B cell (primary cell): ENCODE measurements around the gene TK2. TPM values are rescaled to one million over a fixed set of nuclear protein-coding genes. Genes with fewer than 3 reads are reported as not detected.

Source experiments
- ATAC-seq: fragments of 200-7000 bp; cut with Tn5 transposase; one replicate; pipeline ENCODE4 v1.10.0; 2021; ENCODE audit warnings: low read depth, mild to moderate bottlenecking, moderate number of reproducible peaks, moderate library complexity
- CTCF ChIA-PET: fragments of 350-600 bp; sonication (Branson Sonifier 250); formaldehyde crosslinking; loops from one replicate; lab custom pipeline; 2021; ENCODE audit warnings: antibody characterized with exemption, inconsistent platforms; lab: Charles Lee
- POLR2A ChIA-PET: fragments of 350-600 bp; sonication (Branson Sonifier 250); formaldehyde crosslinking; loops from one replicate; lab custom pipeline; 2021; ENCODE audit warnings: antibody characterized with exemption; lab: Charles Lee
- DNase-seq: peaks from one replicate; pipeline ENCODE4 v3.0.0; 2013
- H2AFZ ChIP-seq: 2 replicates; pipeline ENCODE4 v1.6.1; 2012; ENCODE audit warnings: mild to moderate bottlenecking, low read depth, low read length; ENCODE audit not compliant: insufficient read depth, poor library complexity, severe bottlenecking
- H3K27ac ChIP-seq, 2 donors: 1 replicate in 1 of 2; 2 replicates in 1 of 2; pipeline ENCODE4 v1.5.1; 2012 to 2013; ENCODE audit warnings: low read length in 2 of 2, mild to moderate bottlenecking in 2 of 2, moderate library complexity in 1 of 2
- H3K27me3 ChIP-seq, 4 experiments: fragments of 200-600 bp in 1 of 4; sonication (generic) in 1 of 4; replicated peaks in 1 of 4; 1 replicate in 2 of 4; 2 replicates in 2 of 4; pipeline versions ENCODE4 v1.6.1 to v1.7.0; 2013 to 2016; ENCODE audit warnings: low read length in 3 of 4, mild to moderate bottlenecking in 2 of 4, mixed read lengths in 1 of 4, moderate library complexity in 1 of 4; ENCODE audit not compliant: insufficient read depth in 4 of 4, control insufficient read depth in 3 of 4; ENCODE audit errors: control extremely low read depth in 1 of 4
- H3K36me3 ChIP-seq, 2 experiments: replicated peaks in 1 of 2; 1 replicate in 1 of 2; 2 replicates in 1 of 2; pipeline versions ENCODE4 v1.6.1 to v1.7.1; 2013; ENCODE audit warnings: low read length in 1 of 2; ENCODE audit not compliant: insufficient read depth in 2 of 2, control insufficient read depth in 1 of 2; ENCODE audit errors: control extremely low read depth in 1 of 2, extremely low read depth in 1 of 2
- H3K4me1 ChIP-seq, 2 donors: fragments of 200-600 bp in 1 of 2; sonication (generic) in 1 of 2; 1 replicate in 1 of 2; 2 replicates in 1 of 2; pipeline versions ENCODE4 v1.5.1 to v1.6.1; 2013 to 2017; ENCODE audit warnings: low read length in 2 of 2; ENCODE audit not compliant: control insufficient read depth in 2 of 2, insufficient read depth in 2 of 2
- H3K4me2 ChIP-seq: replicated peaks from 2 replicates; pipeline ENCODE3; 2012; ENCODE audit warnings: mild to moderate bottlenecking, low read depth, low read length; ENCODE audit not compliant: poor library complexity, severe bottlenecking
- H3K4me3 ChIP-seq, 5 experiments: fragments of 200-600 bp in 1 of 5; sonication (generic) in 1 of 5; 1 replicate in 3 of 5; 2 replicates in 2 of 5; pipeline versions ENCODE4 v1.5.1 to v1.7.0; 2011 to 2016; ENCODE audit warnings: low read length in 4 of 5, mild to moderate bottlenecking in 4 of 5, low read depth in 2 of 5, control low read depth in 1 of 5, moderate library complexity in 1 of 5; ENCODE audit not compliant: insufficient read depth in 1 of 5; ENCODE audit errors: control extremely low read depth in 1 of 5, extremely low read depth in 1 of 5
- H3K79me2 ChIP-seq: fragments of 200-600 bp; sonication (generic); one replicate; pipeline ENCODE4 v1.6.0; 2016; ENCODE audit warnings: low read length; ENCODE audit not compliant: control insufficient read depth, insufficient read depth
- H3K9ac ChIP-seq: fragments of 200-600 bp; sonication (generic); 2 replicates; pipeline ENCODE4 v1.6.1; 2017; ENCODE audit warnings: mild to moderate bottlenecking, low read length, moderate library complexity
- H3K9me3 ChIP-seq, 3 donors: one replicate each; pipeline versions ENCODE4 v1.6.1 to v1.7.1; 2013; ENCODE audit warnings: low read length in 2 of 3; ENCODE audit not compliant: control insufficient read depth in 2 of 3, insufficient read depth in 1 of 3; ENCODE audit errors: control extremely low read depth in 1 of 3
- H4K20me1 ChIP-seq: 2 replicates; pipeline ENCODE4 v1.6.0; 2012; ENCODE audit warnings: mild to moderate bottlenecking, low read length; ENCODE audit not compliant: insufficient read depth, control insufficient read depth, poor library complexity, severe bottlenecking
- H3K27ac Mint-ChIP-seq: one replicate; pipeline ENCODE4 v1.8.0; 2021; ENCODE audit warnings: mixed read lengths
- H3K27me3 Mint-ChIP-seq: one replicate; pipeline ENCODE4 v1.8.0; 2021; ENCODE audit warnings: mixed read lengths
- H3K4me1 Mint-ChIP-seq: one replicate; pipeline ENCODE4 v1.8.0; 2021; ENCODE audit warnings: mixed read lengths
- H3K4me3 Mint-ChIP-seq: one replicate; pipeline ENCODE4 v1.8.0; 2021; ENCODE audit warnings: mixed read lengths
- H3K9me3 Mint-ChIP-seq: one replicate; pipeline ENCODE4 v1.8.0; 2022; ENCODE audit warnings: mixed read lengths; ENCODE audit not compliant: insufficient read depth
- CTCF ChIP-seq: fragments of 200-600 bp; IDR thresholded peaks from one replicate; pipeline ENCODE4 v1.8.0; 2022; ENCODE audit warnings: antibody characterized with exemption, mild to moderate bottlenecking
- EZH2 ChIP-seq: IDR thresholded peaks from 2 replicates; pipeline ENCODE4 v1.6.1; 2012; ENCODE audit warnings: borderline replicate concordance, low read depth, mild to moderate bottlenecking, moderate library complexity, low read length; ENCODE audit not compliant: insufficient read depth, poor library complexity, severe bottlenecking
- WGBS: methylation state at CpG from one replicate; pipeline ENCODE4 v1.1.5; 2013; ENCODE audit warnings: missing lambda C conversion rate; ENCODE audit not compliant: insufficient coverage; 5-methylcytosine and 5-hydroxymethylcytosine counted together
- intact Hi-C: fragments of 100-400 bp; cut with micrococcal nuclease; formaldehyde crosslinking; loops from one replicate; pipeline ENCODE4 v1.10.0; 2022
- polyA plus RNA-seq: library from polyadenylated mRNA; depleted of rRNA; stranded (reverse); fragments of >200 nt; gene quantifications from 2 replicates; pipeline ENCODE4 v1.2.3, GENCODE V29; 2012
- total RNA-seq, 2 donors: library from RNA; stranded (reverse); fragments of 120-200 nt in 1 of 2; gene quantifications; 1 replicate in 1 of 2; 2 replicates in 1 of 2; pipeline versions ENCODE4 v1.2.3 to v1.2.4, GENCODE V29; 2013 to 2022

Gene TK2
- total and polyA plus RNA-seq, 2 donors (not counting 1 experiment from before 2014, with no cell fraction given), result 2.9 to 9.7 TPM

DNA sequence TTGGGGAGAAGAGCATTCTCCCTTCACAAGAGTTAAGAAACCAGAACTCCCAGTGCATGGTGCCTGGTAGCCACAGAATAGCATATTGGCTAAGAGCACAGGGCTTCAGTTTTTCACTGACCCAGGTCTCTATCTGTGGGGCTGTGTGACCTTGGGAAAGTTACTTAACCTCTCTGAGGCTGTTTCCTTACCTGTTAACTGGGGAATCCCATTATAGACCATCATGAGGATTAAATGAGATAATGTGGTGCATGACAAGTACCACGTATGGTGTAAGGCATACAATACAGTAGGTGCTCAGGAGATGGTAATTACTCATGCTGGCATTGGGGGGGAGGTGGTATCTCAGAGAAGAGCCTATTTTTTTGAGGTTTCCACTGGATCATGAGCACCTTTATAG, 89.2 kb downstream of the TK2 start:
- intact Hi-C loops, result no loop called here
- DNase-seq, result no peak
- peaks cover 0 to 22% (median 9%) of the 10 kb centered on the region in 4 experiments for H3K27me3 ChIP-seq

DNA sequence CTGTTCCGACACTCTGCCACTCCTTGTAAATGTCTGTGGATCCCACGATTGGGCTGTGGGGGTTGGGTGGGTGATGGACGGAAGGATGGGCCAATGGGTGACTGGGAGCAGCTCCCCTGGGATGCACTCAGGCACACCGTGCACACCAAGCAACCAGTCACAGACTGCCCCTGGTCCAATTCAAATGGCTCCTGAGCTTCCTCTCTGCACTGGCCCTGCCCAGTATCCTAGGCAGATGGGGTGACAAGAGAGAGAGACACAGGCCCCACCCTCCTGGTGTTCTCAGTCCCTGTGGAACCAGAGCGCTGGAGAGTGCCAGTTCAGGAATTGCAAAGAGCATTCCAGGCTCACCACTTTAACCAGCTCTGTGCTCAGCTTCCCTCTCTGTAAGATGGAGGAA, 90.0 kb downstream of the TK2 start:
- Mint-ChIP-seq H3K4me1 (no peaks in the 10 kb centered on the region), H3K4me3 (no peak overlapping the region), H3K27ac (no peak overlapping the region), H3K9me3 (no peaks in the 10 kb centered on the region), H3K27me3 (peaks cover 46% of the 10 kb centered on the region)
- peaks cover 0 to 3% (median 0%) of the 10 kb centered on the region in 3 donors for H3K9me3 ChIP-seq
- ChIA-PET CTCF (interaction anchor here (1.6 kb wide), 1 partner anchor 53 kb away, joined by 3 read pairs; no protein-coding TSS in a partner anchor), POLR2A (no interaction called here)
- H3K79me2 ChIP-seq, result no peaks in the 10 kb centered on the region
- no peaks in the 10 kb centered on the region for H3K36me3 ChIP-seq
- DNase-seq (no peak), ATAC-seq (no peak)
- no peak overlapping the region for H3K9ac ChIP-seq
- no peak overlapping the region for H3K4me3 ChIP-seq
- TF ChIP-seq CTCF (no peak), EZH2 (no peak)
- no peak overlapping the region for H3K27ac ChIP-seq
- no peaks in the 10 kb centered on the region for H3K4me1 ChIP-seq
- no peak overlapping the region for H2AFZ ChIP-seq
- 92% methylated on average over 2 of the region's 5 CpGs for WGBS
- intact Hi-C loops, result no loop called here
- H3K4me2 ChIP-seq, result no peak overlapping the region
- peaks cover 0 to 22% (median 9%) of the 10 kb centered on the region in 4 experiments for H3K27me3 ChIP-seq
- no peaks in the 10 kb centered on the region for H4K20me1 ChIP-seq

More for the DNA sequence above, 89.2 kb downstream of the TK2 start:
- Histone ChIP-seq H3K27ac (no peak overlapping the region), H3K9ac (no peak overlapping the region), H3K4me3 (no peak overlapping the region), H3K36me3 (no peaks in the 10 kb centered on the region), H3K4me1 (no peaks in the 10 kb centered on the region), H2AFZ (no peak overlapping the region), H3K9me3 (peaks cover 0 to 3% (median 0%) of the 10 kb centered on the region in 3 donors), H4K20me1 (no peaks in the 10 kb centered on the region), H3K4me2 (no peak overlapping the region), H3K79me2 (no peaks in the 10 kb centered on the region)
- ChIA-PET POLR2A (no interaction called here), CTCF (no interaction called here)
- no peak for TF ChIP-seq CTCF
- TF ChIP-seq EZH2, result no peak
- WGBS, result no CpG with 5 or more reads among the region's 1 CpG
- no peaks in the 10 kb centered on the region for H3K4me1 Mint-ChIP-seq
- H3K4me3 Mint-ChIP-seq, result no peak overlapping the region
- H3K9me3 Mint-ChIP-seq, result no peaks in the 10 kb centered on the region
- peaks cover 51% of the 10 kb centered on the region for H3K27me3 Mint-ChIP-seq
- no peak for ATAC-seq
- H3K27ac Mint-ChIP-seq, result no peak overlapping the region
